Hepatocyte (in vitro differentiated cells): ENCODE results near the gene CDO1. TPM values are rescaled to one million over a fixed set of nuclear protein-coding genes. Genes with fewer than 3 reads are reported as not detected.

ENCODE experiments used
- DNase-seq: peaks from one replicate; pipeline ENCODE4 v3.0.0-alpha.2; 2016; ENCODE audit warnings: low spot score
- H2AFZ ChIP-seq: fragments of 200-600 bp; sonication (generic); 2 replicates; pipeline ENCODE4 v1.6.0; 2016; ENCODE audit warnings: antibody characterized with exemption, mild to moderate bottlenecking
- H3K27ac ChIP-seq: fragments of 200-600 bp; sonication (generic); 2 replicates; pipeline ENCODE4 v1.5.1; 2016; ENCODE audit warnings: mild to moderate bottlenecking
- H3K27me3 ChIP-seq: fragments of 200-600 bp; sonication (generic); 2 replicates; pipeline ENCODE4 v1.6.1; 2016
- H3K36me3 ChIP-seq: fragments of 200-600 bp; sonication (generic); replicated peaks from 2 replicates; pipeline ENCODE4 v1.5.1; 2016; ENCODE audit warnings: low read depth; ENCODE audit not compliant: insufficient read depth
- H3K4me1 ChIP-seq: fragments of 200-600 bp; sonication (generic); 2 replicates; pipeline ENCODE4 v1.5.1; 2016; ENCODE audit warnings: mild to moderate bottlenecking, moderate library complexity; ENCODE audit not compliant: insufficient read depth
- H3K4me2 ChIP-seq: fragments of 200-600 bp; sonication (generic); 2 replicates; pipeline ENCODE4 v1.6.0; 2016
- H3K4me3 ChIP-seq: fragments of 200-600 bp; sonication (generic); 2 replicates; pipeline ENCODE4 v1.5.1; 2016; ENCODE audit warnings: mild to moderate bottlenecking
- H3K79me2 ChIP-seq: fragments of 200-600 bp; sonication (generic); 2 replicates; pipeline ENCODE4 v1.6.0; 2017; ENCODE audit warnings: mild to moderate bottlenecking
- H3K9me2 ChIP-seq: fragments of 200-600 bp; sonication (generic); replicated peaks from 2 replicates; pipeline ENCODE4 v1.6.0; 2017; ENCODE audit warnings: mild to moderate bottlenecking; ENCODE audit not compliant: insufficient read depth
- H3K9me3 ChIP-seq: fragments of 200-600 bp; sonication (generic); 2 replicates; pipeline ENCODE4 v1.5.1; 2016; ENCODE audit warnings: low read depth, mild to moderate bottlenecking
- H4K20me1 ChIP-seq: fragments of 200-600 bp; sonication (generic); 2 replicates; pipeline ENCODE4 v1.6.0; 2016; ENCODE audit warnings: mild to moderate bottlenecking; ENCODE audit not compliant: insufficient read depth, poor library complexity, severe bottlenecking
- EZH2 ChIP-seq: fragments of 200-600 bp; sonication (generic); IDR thresholded peaks from 2 replicates; pipeline ENCODE4 v1.6.1; 2016; ENCODE audit warnings: antibody characterized with exemption, mild to moderate bottlenecking, borderline replicate concordance
- EZH2phosphoT487 ChIP-seq: fragments of 200-600 bp; sonication (generic); IDR thresholded peaks from one replicate; pipeline ENCODE4 v1.6.1; 2018; ENCODE audit warnings: antibody characterized with exemption, mild to moderate bottlenecking, low read depth, moderate library complexity; ENCODE audit not compliant: unreplicated experiment, severe bottlenecking
- WGBS: methylation state at CpG from one replicate; pipeline ENCODE4 v1.1.6; 2016; ENCODE audit warnings: low lambda C conversion rate; ENCODE audit errors: missing lambda C conversion rate; 5-methylcytosine and 5-hydroxymethylcytosine counted together
- polyA plus RNA-seq: library from polyadenylated mRNA; unstranded; fragments of >200 nt; fragmentation: Nextera tagmentation; extraction: Ambion mirVana; gene quantifications from 2 replicates; pipeline ENCODE4 v1.2.1, GENCODE V29; 2016
- total RNA-seq: library from RNA; depleted of rRNA; stranded (reverse); fragments of >200 nt; gene quantifications from 2 replicates; pipeline ENCODE4 v1.2.3, GENCODE V29; 2014
- TF ChIP-seq, protein P1 (sequence below): fragments of 200-600 bp; sonication (generic); IDR thresholded peaks from 2 replicates; pipeline ENCODE4 v1.5.1; 2016; ENCODE audit warnings: antibody characterized with exemption, mild to moderate bottlenecking; ENCODE audit not compliant: poor library complexity

The CDO1 gene
- total and polyA plus RNA-seq, 2 experiments from 2014 or later = 17.5 to 29.8 TPM

DNA sequence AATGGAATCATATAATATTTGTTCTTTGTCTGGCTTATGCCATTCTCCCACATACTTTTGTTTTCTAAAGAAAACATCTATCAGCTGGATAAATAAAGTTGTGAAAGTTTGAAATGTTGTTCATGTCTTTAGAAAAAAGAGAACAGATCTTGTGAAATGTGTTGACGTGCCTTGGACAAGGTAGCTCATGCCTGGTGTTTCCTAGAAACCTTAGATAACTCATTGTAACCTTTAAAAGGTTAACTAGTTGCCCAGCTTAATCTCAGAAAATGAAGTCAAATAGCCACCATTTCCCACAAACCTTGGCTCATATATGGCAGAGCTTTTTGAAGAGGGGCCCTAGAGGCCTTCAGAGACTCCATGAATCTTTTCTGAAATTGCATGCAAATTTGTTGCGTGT is 15.3 kb downstream of the CDO1 start:
- H4K20me1 ChIP-seq = no peaks in the 10 kb centered on the region
- H3K27me3 ChIP-seq = no peaks in the 10 kb centered on the region
- TF ChIP-seq EZH2phosphoT487 (no peak), EZH2 (no peak)
- TF ChIP-seq, protein P1, sequence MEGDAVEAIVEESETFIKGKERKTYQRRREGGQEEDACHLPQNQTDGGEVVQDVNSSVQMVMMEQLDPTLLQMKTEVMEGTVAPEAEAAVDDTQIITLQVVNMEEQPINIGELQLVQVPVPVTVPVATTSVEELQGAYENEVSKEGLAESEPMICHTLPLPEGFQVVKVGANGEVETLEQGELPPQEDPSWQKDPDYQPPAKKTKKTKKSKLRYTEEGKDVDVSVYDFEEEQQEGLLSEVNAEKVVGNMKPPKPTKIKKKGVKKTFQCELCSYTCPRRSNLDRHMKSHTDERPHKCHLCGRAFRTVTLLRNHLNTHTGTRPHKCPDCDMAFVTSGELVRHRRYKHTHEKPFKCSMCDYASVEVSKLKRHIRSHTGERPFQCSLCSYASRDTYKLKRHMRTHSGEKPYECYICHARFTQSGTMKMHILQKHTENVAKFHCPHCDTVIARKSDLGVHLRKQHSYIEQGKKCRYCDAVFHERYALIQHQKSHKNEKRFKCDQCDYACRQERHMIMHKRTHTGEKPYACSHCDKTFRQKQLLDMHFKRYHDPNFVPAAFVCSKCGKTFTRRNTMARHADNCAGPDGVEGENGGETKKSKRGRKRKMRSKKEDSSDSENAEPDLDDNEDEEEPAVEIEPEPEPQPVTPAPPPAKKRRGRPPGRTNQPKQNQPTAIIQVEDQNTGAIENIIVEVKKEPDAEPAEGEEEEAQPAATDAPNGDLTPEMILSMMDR = no peak
- H3K36me3 ChIP-seq = no peaks in the 10 kb centered on the region
- H3K9me3 ChIP-seq = no peaks in the 10 kb centered on the region
- no peak overlapping the region for H3K27ac ChIP-seq
- DNase-seq = no peak
- H3K79me2 ChIP-seq = no peaks in the 10 kb centered on the region
- no peak overlapping the region for H3K4me2 ChIP-seq
- no peak overlapping the region for H2AFZ ChIP-seq
- H3K4me3 ChIP-seq = no peak overlapping the region
- H3K9me2 ChIP-seq = no peaks in the 10 kb centered on the region
- H3K4me1 ChIP-seq = no peaks in the 10 kb centered on the region
- 92% methylated on average over 2 of the region's 2 CpGs for WGBS

DNA sequence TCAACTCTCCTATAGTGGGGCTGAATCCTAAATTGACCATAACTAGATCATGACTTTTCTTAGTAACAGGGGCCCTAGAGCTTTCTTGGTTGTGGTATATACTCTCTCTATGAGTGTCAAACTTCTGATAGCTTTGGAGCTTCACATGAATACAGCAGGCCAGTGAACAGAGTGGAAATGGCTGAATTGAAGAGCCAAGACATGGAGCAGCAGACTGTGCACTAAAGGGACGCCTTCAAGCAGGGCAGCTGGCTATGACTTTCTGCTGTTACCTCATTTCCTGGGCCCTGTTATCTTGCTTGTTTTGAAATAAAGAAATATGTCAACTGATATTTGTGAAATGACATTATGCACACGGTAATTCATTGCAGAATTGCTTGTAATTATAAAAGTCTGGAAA is 16.4 kb downstream of the CDO1 start:
- H3K27me3 ChIP-seq = no peaks in the 10 kb centered on the region
- 92% methylated on average over 2 of the region's 2 CpGs for whole genome bisulfite sequencing
- H3K36me3 ChIP-seq = no peaks in the 10 kb centered on the region
- no peaks in the 10 kb centered on the region for H3K9me2 ChIP-seq
- no peak overlapping the region for H3K4me2 ChIP-seq
- no peak overlapping the region for H2AFZ ChIP-seq
- no peaks in the 10 kb centered on the region for H3K9me3 ChIP-seq
- no peak overlapping the region for H3K27ac ChIP-seq
- H4K20me1 ChIP-seq = no peaks in the 10 kb centered on the region
- no peaks in the 10 kb centered on the region for H3K79me2 ChIP-seq
- H3K4me3 ChIP-seq = no peak overlapping the region
- no peak for TF ChIP-seq EZH2
- TF ChIP-seq, protein P1 = no peak
- no peak for TF ChIP-seq EZH2phosphoT487
- DNase-seq = no peak
- H3K4me1 ChIP-seq = no peaks in the 10 kb centered on the region

DNA sequence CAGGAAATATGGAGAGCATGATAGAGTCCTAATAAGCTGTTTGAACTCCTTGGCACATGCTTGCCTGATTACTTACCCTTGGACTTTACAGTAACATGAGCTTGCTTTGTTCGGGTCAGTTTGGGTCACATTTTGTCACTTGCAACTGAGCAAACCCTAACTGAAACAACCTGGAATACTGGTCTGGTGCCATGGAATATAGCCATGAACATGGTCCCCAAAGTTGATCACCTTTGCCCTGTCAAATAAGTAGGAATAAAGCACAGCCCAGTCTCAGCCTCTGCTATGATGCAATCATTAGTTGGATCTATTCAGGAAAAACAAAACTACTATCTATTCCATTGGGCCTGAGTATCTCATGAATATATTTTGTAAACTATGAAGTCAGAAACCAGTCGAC is 18.2 kb downstream of the CDO1 start:
- Histone ChIP-seq H4K20me1 (no peaks in the 10 kb centered on the region), H3K4me3 (no peak overlapping the region), H3K9me2 (no peaks in the 10 kb centered on the region), H3K36me3 (no peaks in the 10 kb centered on the region), H3K4me2 (no peak overlapping the region), H2AFZ (no peak overlapping the region), H3K79me2 (no peaks in the 10 kb centered on the region), H3K9me3 (no peaks in the 10 kb centered on the region), H3K4me1 (no peaks in the 10 kb centered on the region), H3K27ac (no peak overlapping the region), H3K27me3 (no peaks in the 10 kb centered on the region)
- no peak for TF ChIP-seq EZH2phosphoT487
- TF ChIP-seq, protein P1 = no peak
- TF ChIP-seq EZH2 = no peak
- DNase-seq = no peak
- WGBS = 81% methylated on average over 2 of the region's 2 CpGs

DNA sequence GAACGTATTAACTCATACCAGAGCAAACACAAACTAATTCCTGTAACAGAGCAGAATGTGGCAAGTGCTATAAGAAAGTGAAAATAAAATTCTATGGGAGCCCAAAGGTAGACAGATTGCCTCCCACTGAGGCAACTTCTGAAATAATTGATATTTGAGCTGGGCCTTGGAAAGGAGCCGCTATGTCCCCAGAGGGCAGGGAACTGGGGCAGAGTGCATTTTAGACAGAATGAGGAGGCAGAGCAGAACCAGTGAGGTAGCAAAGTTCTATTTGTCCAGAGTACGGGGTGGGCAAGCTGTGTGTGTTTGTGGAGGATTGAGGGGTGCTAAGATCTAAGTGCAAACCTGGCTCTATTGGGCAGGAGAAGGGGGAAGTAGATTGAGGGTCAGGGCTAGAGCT is 19.8 kb downstream of the CDO1 start:
- Histone ChIP-seq H4K20me1 (no peaks in the 10 kb centered on the region), H3K4me3 (no peak overlapping the region)

More for the DNA sequence above, 19.8 kb downstream of the CDO1 start:
- Histone ChIP-seq H3K4me2 (no peak overlapping the region), H3K27me3 (no peaks in the 10 kb centered on the region), H3K4me1 (no peaks in the 10 kb centered on the region), H3K79me2 (no peaks in the 10 kb centered on the region), H3K27ac (no peak overlapping the region), H3K9me2 (no peaks in the 10 kb centered on the region), H3K36me3 (no peaks in the 10 kb centered on the region), H3K9me3 (no peaks in the 10 kb centered on the region), H2AFZ (no peak overlapping the region)
- 88% methylated on average over 3 of the region's 3 CpGs for whole genome bisulfite sequencing
- TF ChIP-seq EZH2phosphoT487 (no peak), EZH2 (no peak)
- TF ChIP-seq, protein P1 = no peak
- DNase-seq = no peak
